Putamen (tissue), 1 donor: ENCODE measurements around the gene OTUB1.
"Not testable (repeated sequence)": the region's sequence is repeated elsewhere in the genome, so short reads cannot be mapped to it uniquely, and the experiment has no call there.

Experiments
- DNase-seq: peaks from one replicate; pipeline ENCODE4 v3.0.0-alpha.2; 2016; ENCODE audit warnings: low spot score

Gene OTUB1

GRCh38 chr11:63986156-63986931 is at the start of gene OTUB1:
Gene OTUB1, plus strand, starts transcription at chr11:63986438. Its CDS starts 19 bp downstream, at chr11:63986457.
- DNase-seq: peak; percentile 90

GRCh38 chr11:63937713-63938478 is 48.3 kb upstream of the OTUB1 start:
- no peak for DNase-seq

- peak; percentile 86 for DNase-seq
Observed at GRCh38 chr11:63938479-63939396, 47.5 kb upstream of the OTUB1 start, which contains the start of gene NAA40. Gene NAA40, plus strand, starts transcription at chr11:63939002. Its CDS starts 95 bp downstream, at chr11:63939097.

GRCh38 chr11:63939397-63939891 is 46.8 kb upstream of the OTUB1 start:
- DNase-seq: no peak

- DNase-seq: no peak
Observed at GRCh38 chr11:63940786-63941185, 45.5 kb upstream of the OTUB1 start.

- no peak for DNase-seq
Observed at GRCh38 chr11:63941901-63942300, 44.3 kb upstream of the OTUB1 start.

GRCh38 chr11:63942803-63943202 is 43.4 kb upstream of the OTUB1 start:
- DNase-seq: no peak

- DNase-seq: no peak
Observed at GRCh38 chr11:63944987-63945386, 41.3 kb upstream of the OTUB1 start.

- DNase-seq: peak; percentile 80
Observed at GRCh38 chr11:63945477-63946163, 40.6 kb upstream of the OTUB1 start.

GRCh38 chr11:63951779-63952536 is 34.3 kb upstream of the OTUB1 start:
- no peak for DNase-seq

- DNase-seq: no peak
Observed at GRCh38 chr11:63952570-63952969, 33.7 kb upstream of the OTUB1 start.

GRCh38 chr11:63958008-63958407 is 28.2 kb upstream of the OTUB1 start:
- no peak for DNase-seq

- DNase-seq: no peak
Observed at GRCh38 chr11:63961608-63962412, 24.4 kb upstream of the OTUB1 start.

- DNase-seq: not testable (repeated sequence)
Observed at GRCh38 chr11:63963895-63964294, 22.3 kb upstream of the OTUB1 start.

GRCh38 chr11:63966444-63966843 is 19.8 kb upstream of the OTUB1 start:
- DNase-seq: no peak

- DNase-seq: no peak
Observed at GRCh38 chr11:63969461-63969860, 16.8 kb upstream of the OTUB1 start.

- no peak for DNase-seq
Observed at GRCh38 chr11:63970902-63971301, 15.3 kb upstream of the OTUB1 start.

- not testable (repeated sequence) for DNase-seq
Observed at GRCh38 chr11:63973912-63974258, 12.4 kb upstream of the OTUB1 start.

- peak; percentile 100 for DNase-seq
Observed at GRCh38 chr11:63974259-63975143, 11.7 kb upstream of the OTUB1 start, which contains the start of gene COX8A. Gene COX8A, plus strand, starts transcription at chr11:63974620. Its CDS starts 61 bp downstream, at chr11:63974681.
